Measurements from ENCODE around the gene KIF16B.

DNA sequence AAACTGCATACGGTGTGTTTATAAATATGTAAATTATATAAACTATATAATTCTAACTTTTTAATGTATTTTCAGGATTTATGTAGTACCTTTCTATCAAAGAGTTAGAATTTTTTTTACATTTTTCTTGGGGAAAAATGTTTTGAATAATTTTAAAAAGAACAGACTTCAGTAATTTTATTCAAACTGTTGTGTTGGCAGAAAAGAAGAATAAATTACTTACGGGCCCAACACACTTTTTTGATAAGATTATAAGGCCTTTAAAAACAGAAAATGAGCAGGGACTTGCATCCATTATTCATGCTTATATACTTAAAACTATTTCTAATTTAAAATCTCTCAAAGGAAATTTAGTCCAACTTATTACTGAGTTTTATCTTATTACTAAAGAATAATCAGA is 58.2 kb downstream of the KIF16B start:
- TF ChIP-seq ZNF274 (IDR thresholded peaks at IDR 0.05; ENCODE audit: low read depth, low read length) (no peak), RAD21 (IDR thresholded peaks at IDR 0.05; ENCODE audit: low read depth) (no peak), SP1 (IDR thresholded peaks at IDR 0.05; ENCODE audit: low read depth) (no peak)
- TF ChIP-seq, protein P1, sequence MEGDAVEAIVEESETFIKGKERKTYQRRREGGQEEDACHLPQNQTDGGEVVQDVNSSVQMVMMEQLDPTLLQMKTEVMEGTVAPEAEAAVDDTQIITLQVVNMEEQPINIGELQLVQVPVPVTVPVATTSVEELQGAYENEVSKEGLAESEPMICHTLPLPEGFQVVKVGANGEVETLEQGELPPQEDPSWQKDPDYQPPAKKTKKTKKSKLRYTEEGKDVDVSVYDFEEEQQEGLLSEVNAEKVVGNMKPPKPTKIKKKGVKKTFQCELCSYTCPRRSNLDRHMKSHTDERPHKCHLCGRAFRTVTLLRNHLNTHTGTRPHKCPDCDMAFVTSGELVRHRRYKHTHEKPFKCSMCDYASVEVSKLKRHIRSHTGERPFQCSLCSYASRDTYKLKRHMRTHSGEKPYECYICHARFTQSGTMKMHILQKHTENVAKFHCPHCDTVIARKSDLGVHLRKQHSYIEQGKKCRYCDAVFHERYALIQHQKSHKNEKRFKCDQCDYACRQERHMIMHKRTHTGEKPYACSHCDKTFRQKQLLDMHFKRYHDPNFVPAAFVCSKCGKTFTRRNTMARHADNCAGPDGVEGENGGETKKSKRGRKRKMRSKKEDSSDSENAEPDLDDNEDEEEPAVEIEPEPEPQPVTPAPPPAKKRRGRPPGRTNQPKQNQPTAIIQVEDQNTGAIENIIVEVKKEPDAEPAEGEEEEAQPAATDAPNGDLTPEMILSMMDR (IDR thresholded peaks at IDR 0.05 in 2 of 3, conservative IDR thresholded peaks at IDR 0.05 in 1 of 3; ENCODE audit: borderline replicate concordance in 1 of 3, insufficient read depth in 1 of 3, low read depth in 2 of 3, low read length in 2 of 3) = no peak
